Prostate gland (tissue), 2 donors: ENCODE results near the gene TMTC1. TPM values are rescaled to one million over a fixed set of nuclear protein-coding genes. Genes with fewer than 3 reads are reported as not detected.

Experiments
- DNase-seq: peaks from one replicate; pipeline ENCODE4 v3.0.0-alpha.2; 2019; ENCODE audit warnings: low spot score
- H3K27ac ChIP-seq, 2 donors: fragments of 200-600 bp; sonication (generic); 2 replicates each; pipeline ENCODE4 v1.5.1; 2017 to 2019
- H3K27me3 ChIP-seq: fragments of 200-600 bp; sonication (generic); replicated peaks from 2 replicates; pipeline ENCODE4 v1.5.1; 2019; ENCODE audit not compliant: insufficient read depth
- H3K36me3 ChIP-seq, 2 donors: fragments of 200-600 bp; sonication (generic); 1 replicate in 1 of 2; 2 replicates in 1 of 2; pipeline versions ENCODE4 v1.5.1 to v1.8.1; 2017 to 2019
- H3K4me1 ChIP-seq: fragments of 200-600 bp; sonication (generic); replicated peaks from 2 replicates; pipeline ENCODE4 v1.5.1; 2019
- H3K4me3 ChIP-seq, 2 donors: fragments of 200-600 bp; sonication (generic); 2 replicates each; pipeline ENCODE4 v1.5.1; 2017 to 2019
- H3K9me3 ChIP-seq: fragments of 200-600 bp; sonication (generic); 2 replicates; pipeline ENCODE4 v1.5.1; 2017
- POLR2A ChIP-seq: fragments of 450-650 bp; IDR thresholded peaks from one replicate; pipeline ENCODE4 v1.6.1; 2016; ENCODE audit warnings: antibody characterized with exemption, mild to moderate bottlenecking
- POLR2AphosphoS5 ChIP-seq: sonication (generic); formaldehyde crosslinking; IDR thresholded peaks from one replicate; pipeline ENCODE4 v1.6.1; 2017; ENCODE audit warnings: antibody characterized with exemption
- WGBS: methylation state at CpG from one replicate; pipeline ENCODE4 v1.1.5; 2018; 5-methylcytosine and 5-hydroxymethylcytosine counted together
- intact Hi-C: fragments of 100-400 bp; cut with DNase I; formaldehyde crosslinking; loops from one replicate; pipeline ENCODE4 v1.14.2; 2022
- total RNA-seq, 2 donors: library from RNA; depleted of rRNA; stranded (reverse); fragments of >200 nt; gene quantifications; one replicate each; pipeline ENCODE4 v1.1.0, GENCODE V29; 2016
- TF ChIP-seq, protein P1 (sequence below), 4 experiments: fragments of 200-600 bp in 2 of 4; fragments of 450-650 bp in 2 of 4; sonication (generic) in 2 of 4; IDR thresholded peaks; 1 replicate in 3 of 4; 2 replicates in 1 of 4; pipeline ENCODE4 v1.5.1; 2016 to 2019; ENCODE audit warnings: antibody characterized with exemption in 4 of 4, mild to moderate bottlenecking in 2 of 4, moderate library complexity in 2 of 4

The TMTC1 gene
- total RNA-seq, 2 donors from 2014 or later, result 12.9 to 25.2 TPM

DNA sequence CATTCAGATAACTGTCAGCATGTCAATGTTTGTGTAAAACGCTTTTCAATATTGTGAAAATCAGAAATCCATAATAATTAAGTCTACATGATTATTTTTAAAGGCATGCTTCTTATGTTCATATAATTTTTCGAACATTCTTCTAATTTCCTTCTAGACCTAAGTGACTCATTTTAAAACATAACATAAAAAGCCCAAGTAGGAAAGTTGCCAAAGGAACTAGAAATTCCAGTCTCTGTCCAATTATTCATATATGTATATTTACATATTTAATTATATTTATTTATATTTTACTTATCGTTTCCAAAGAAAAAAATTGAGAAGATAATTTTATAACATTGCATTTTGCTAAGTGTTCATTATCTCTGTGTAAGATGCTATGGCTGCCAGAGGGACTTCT is 110.4 kb downstream of the TMTC1 start:
- Histone ChIP-seq H3K9me3 (no peaks in the 10 kb centered on the region), H3K27me3 (no peaks in the 10 kb centered on the region), H3K4me1 (no peaks in the 10 kb centered on the region), H3K36me3 (no peaks in the 10 kb centered on the region), H3K27ac (no peak overlapping the region), H3K4me3 (no peak overlapping the region)
- DNase-seq, result no peak
- whole genome bisulfite sequencing, result 31% methylated on average over 3 of the region's 3 CpGs
- intact Hi-C loops, result no loop called here
- TF ChIP-seq POLR2A (no peak), POLR2AphosphoS5 (no peak)
- TF ChIP-seq, protein P1, sequence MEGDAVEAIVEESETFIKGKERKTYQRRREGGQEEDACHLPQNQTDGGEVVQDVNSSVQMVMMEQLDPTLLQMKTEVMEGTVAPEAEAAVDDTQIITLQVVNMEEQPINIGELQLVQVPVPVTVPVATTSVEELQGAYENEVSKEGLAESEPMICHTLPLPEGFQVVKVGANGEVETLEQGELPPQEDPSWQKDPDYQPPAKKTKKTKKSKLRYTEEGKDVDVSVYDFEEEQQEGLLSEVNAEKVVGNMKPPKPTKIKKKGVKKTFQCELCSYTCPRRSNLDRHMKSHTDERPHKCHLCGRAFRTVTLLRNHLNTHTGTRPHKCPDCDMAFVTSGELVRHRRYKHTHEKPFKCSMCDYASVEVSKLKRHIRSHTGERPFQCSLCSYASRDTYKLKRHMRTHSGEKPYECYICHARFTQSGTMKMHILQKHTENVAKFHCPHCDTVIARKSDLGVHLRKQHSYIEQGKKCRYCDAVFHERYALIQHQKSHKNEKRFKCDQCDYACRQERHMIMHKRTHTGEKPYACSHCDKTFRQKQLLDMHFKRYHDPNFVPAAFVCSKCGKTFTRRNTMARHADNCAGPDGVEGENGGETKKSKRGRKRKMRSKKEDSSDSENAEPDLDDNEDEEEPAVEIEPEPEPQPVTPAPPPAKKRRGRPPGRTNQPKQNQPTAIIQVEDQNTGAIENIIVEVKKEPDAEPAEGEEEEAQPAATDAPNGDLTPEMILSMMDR (IDR thresholded peaks at IDR 0.05), result no peak

DNA sequence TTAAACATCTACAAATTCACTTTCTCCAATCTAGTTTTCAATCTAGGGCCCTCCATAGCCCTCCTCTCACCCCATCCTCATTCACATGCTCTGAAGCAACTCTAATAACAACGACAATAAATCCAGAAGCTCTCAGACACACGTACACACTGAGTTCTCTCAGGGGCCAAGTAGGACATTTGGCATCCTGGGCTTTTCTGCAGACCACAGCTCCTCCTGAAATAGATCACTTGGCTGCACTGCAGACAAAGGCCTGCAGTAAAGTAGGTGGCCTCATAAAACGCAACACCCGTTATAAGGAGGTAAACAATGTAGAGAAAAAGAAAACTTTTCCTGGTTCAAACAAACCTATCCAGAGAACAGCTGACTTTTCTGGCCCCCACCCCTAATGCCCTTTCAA is 111.2 kb downstream of the TMTC1 start:
- 28% methylated on average over 4 of the region's 4 CpGs for WGBS
- no peak for TF ChIP-seq POLR2AphosphoS5
- no peak for TF ChIP-seq POLR2A
- TF ChIP-seq, protein P1 (IDR thresholded peaks at IDR 0.05), result no peak
- intact Hi-C loops, result no loop called here

DNA sequence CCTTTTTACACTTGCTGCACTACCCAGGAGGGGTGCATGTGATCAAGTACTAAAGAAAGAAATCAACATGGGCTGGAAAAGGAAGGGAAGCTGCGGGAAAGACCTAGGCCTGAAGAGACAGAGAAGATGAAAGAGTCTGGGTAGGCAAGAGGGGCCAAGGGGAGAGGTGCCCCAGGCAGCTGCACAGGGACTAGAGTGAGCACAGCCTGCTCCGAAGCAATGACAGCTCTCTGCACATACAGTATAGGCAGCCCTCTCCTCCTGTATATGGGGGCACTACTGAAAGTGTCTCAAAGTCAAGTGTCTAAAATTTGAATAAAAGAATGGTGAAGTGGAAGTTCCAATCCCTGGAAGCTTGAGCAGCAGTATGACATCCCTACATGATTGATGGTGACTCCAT is 112.0 kb downstream of the TMTC1 start:
- WGBS, result 98% methylated on average over 2 of the region's 2 CpGs
- no peaks in the 10 kb centered on the region for H3K36me3 ChIP-seq
- intact Hi-C loops, result no loop called here

More for the DNA sequence above, 111.2 kb downstream of the TMTC1 start:
- Histone ChIP-seq H3K27me3 (no peaks in the 10 kb centered on the region), H3K9me3 (no peaks in the 10 kb centered on the region), H3K4me3 (no peak overlapping the region), H3K27ac (no peak overlapping the region), H3K36me3 (no peaks in the 10 kb centered on the region), H3K4me1 (no peaks in the 10 kb centered on the region)
- no peak for DNase-seq

DNA sequence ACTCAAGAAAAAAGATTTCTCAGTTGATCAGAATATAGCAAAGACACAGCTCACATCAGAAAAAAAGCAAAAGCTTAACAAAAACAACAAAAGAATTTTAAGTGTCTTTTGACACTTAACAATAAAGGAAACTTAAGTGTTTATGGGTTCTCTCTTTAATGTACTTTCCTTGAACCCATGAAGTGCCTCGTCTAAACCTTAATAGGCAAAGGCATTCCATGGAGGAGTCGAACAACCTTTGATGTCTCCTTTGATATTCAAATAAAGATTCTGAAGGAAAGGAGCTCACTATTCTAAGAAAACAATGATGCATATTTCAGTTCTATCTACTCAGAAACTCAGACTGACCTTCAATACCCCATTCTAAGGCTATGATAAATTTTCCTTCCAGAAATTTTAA is 116.7 kb downstream of the TMTC1 start:
- no peaks in the 10 kb centered on the region for H3K4me1 ChIP-seq
- H3K27ac ChIP-seq, result no peak overlapping the region
- H3K36me3 ChIP-seq, result no peaks in the 10 kb centered on the region
- no peak for TF ChIP-seq POLR2A
- DNase-seq, result no peak
- 44% methylated on average over 2 of the region's 2 CpGs for WGBS
- no peaks in the 10 kb centered on the region for H3K9me3 ChIP-seq
- intact Hi-C loops, result no loop called here
- no peak overlapping the region for H3K4me3 ChIP-seq
- H3K27me3 ChIP-seq, result no peaks in the 10 kb centered on the region

More for the DNA sequence above, 112.0 kb downstream of the TMTC1 start:
- Histone ChIP-seq H3K4me1 (no peaks in the 10 kb centered on the region), H3K4me3 (no peak overlapping the region), H3K9me3 (no peaks in the 10 kb centered on the region), H3K27ac (no peak overlapping the region), H3K27me3 (no peaks in the 10 kb centered on the region)
- TF ChIP-seq POLR2AphosphoS5 (no peak), POLR2A (no peak)
- TF ChIP-seq, protein P1 (IDR thresholded peaks at IDR 0.05), result no peak
- no peak for DNase-seq

DNA sequence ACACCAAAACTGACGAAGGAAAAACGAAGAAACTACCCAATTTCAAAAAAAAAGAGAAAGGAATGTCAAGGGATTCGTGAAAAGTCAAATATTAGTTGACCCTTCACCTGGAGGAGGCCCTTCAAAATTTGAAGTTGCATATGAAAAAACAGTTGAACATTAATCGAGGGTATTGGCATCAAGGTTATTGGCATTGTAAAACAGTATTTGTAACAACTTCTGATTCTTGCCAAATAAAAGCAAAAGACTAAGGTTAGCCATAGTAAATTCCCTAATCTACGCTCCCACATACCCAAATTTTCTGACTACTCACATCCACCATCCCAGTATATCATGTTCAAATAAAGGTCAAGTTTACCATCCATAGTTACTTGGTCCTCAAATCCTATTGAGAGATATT is 118.6 kb downstream of the TMTC1 start:
- TF ChIP-seq POLR2AphosphoS5, result no peak
- TF ChIP-seq, protein P1 (IDR thresholded peaks at IDR 0.05), result no peak
- no peak for TF ChIP-seq POLR2A
- no peak for DNase-seq
- Histone ChIP-seq H3K4me3 (no peak overlapping the region), H3K4me1 (no peaks in the 10 kb centered on the region), H3K27ac (no peak overlapping the region), H3K9me3 (no peaks in the 10 kb centered on the region), H3K27me3 (no peaks in the 10 kb centered on the region), H3K36me3 (no peaks in the 10 kb centered on the region)
- intact Hi-C loops, result no loop called here
- 73% methylated on average over 5 of the region's 5 CpGs for whole genome bisulfite sequencing
